HepG2 (cell line): ENCODE data around the gene HDGFL2. TPM values are rescaled to one million over a fixed set of nuclear protein-coding genes. Genes with fewer than 3 reads are reported as not detected.

ENCODE experiments used
- AKNA ChIP-seq: sonication (generic); formaldehyde crosslinking; IDR thresholded peaks from 2 replicates; pipeline ENCODE4 v1.4.0; 2020; ENCODE audit warnings: missing genetic modification reagents, borderline replicate concordance
- HNF1B ChIP-seq: sonication (generic); formaldehyde crosslinking; IDR thresholded peaks from 2 replicates; pipeline ENCODE4 v1.5.1; 2020; ENCODE audit warnings: mild to moderate bottlenecking, moderate library complexity, missing genetic modification reagents
- HNF4A ChIP-seq: sonication (generic); formaldehyde crosslinking; IDR thresholded peaks from 2 replicates; pipeline ENCODE4 v1.4.0; 2020; ENCODE audit warnings: missing genetic modification reagents
- MAFF ChIP-seq: IDR thresholded peaks from 2 replicates; pipeline ENCODE4 v1.6.1; 2011; ENCODE audit warnings: low read depth, low read length, improper control_type of control experiment
- RFX1 ChIP-seq: fragments of 450-650 bp; IDR thresholded peaks from 2 replicates; pipeline ENCODE4 v1.6.1; 2017
- TFE3 ChIP-seq: IDR thresholded peaks from 2 replicates; pipeline ENCODE4 v1.6.1; 2016
- UBTF ChIP-seq: sonication (generic); formaldehyde crosslinking; IDR thresholded peaks from 2 replicates; pipeline ENCODE4 v1.4.0; 2020; ENCODE audit warnings: mild to moderate bottlenecking, missing genetic modification reagents
- ZNF607 ChIP-seq: sonication (generic); formaldehyde crosslinking; IDR thresholded peaks from 2 replicates; pipeline ENCODE4 v1.5.1; 2020; ENCODE audit warnings: missing genetic modification reagents, mild to moderate bottlenecking, borderline replicate concordance
- ZNF780A ChIP-seq: sonication (generic); formaldehyde crosslinking; IDR thresholded peaks from 2 replicates; pipeline ENCODE4 v1.8.0; 2022; ENCODE audit warnings: mild to moderate bottlenecking, missing genetic modification reagents, moderate library complexity
- polyA plus RNA-seq, 8 experiments: library from polyadenylated mRNA; depleted of rRNA in 3 of 8; stranded (reverse) in 7 of 8; unstranded in 1 of 8; fragments of >200 nt; fragmentation: Illumina TruSeq in 4 of 8; extraction: Trizol in 4 of 8; gene quantifications; 2 replicates each; pipeline versions ENCODE4 v1.2.1 to v1.2.3, GENCODE V29; 2011 to 2016; ENCODE audit warnings: low read depth in 4 of 8, missing spikeins in 1 of 8, mixed read lengths in 1 of 8; ENCODE audit not compliant: insufficient read depth in 1 of 8
- total RNA-seq, 5 experiments: library from RNA; depleted of rRNA; stranded (reverse); fragments of >200 nt; fragmentation: Illumina TruSeq; extraction: Trizol; gene quantifications; 2 replicates each; pipeline ENCODE4 v1.2.3, GENCODE V29; 2016; ENCODE audit warnings: low read depth in 1 of 5

The HDGFL2 gene
- total and polyA plus RNA-seq, 2 of the 13 experiments (the other 11 are each of a cell fraction or from before 2014, with no cell fraction given) = 20.0 to 51.1 TPM

- no peak for TF ChIP-seq AKNA (CRISPR knock-in tag)
- no peak; the same call in 1 of the 2 replicates for TF ChIP-seq UBTF (CRISPR knock-in tag)
- TF ChIP-seq MAFF = no peak
- TF ChIP-seq ZNF780A = no peak
- TF ChIP-seq HNF4A (CRISPR knock-in tag) = no peak
- TF ChIP-seq HNF1B (CRISPR knock-in tag) = no peak
- no peak for TF ChIP-seq TFE3 (CRISPR knock-in tag)
- TF ChIP-seq RFX1 = peak; percentile 83
- no peak for TF ChIP-seq ZNF607 (CRISPR knock-in tag)
These were observed 63.0 kb downstream of the HDGFL2 start, which contains the start of gene PLIN5 (continued) for GRCh38 chr19:4534836-4535658.
